Activated CD4-positive, CD25-positive, alpha-beta regulatory T cell treated with anti-CD3 and anti-CD28 coated beads, Interleukin-2, amount 50 U/mL, for 16 hours (primary cell): Measurements from ENCODE around the gene LDLRAP1.
"Not testable (repeated sequence)": the region's sequence is repeated elsewhere in the genome, so short reads cannot be mapped to it uniquely, and the experiment has no call there.

ENCODE experiments used
- DNase-seq: peaks from one replicate; pipeline ENCODE4 v3.0.0-alpha.2; 2020; ENCODE audit warnings: low read depth, low spot score

LDLRAP1 gene

DNA sequence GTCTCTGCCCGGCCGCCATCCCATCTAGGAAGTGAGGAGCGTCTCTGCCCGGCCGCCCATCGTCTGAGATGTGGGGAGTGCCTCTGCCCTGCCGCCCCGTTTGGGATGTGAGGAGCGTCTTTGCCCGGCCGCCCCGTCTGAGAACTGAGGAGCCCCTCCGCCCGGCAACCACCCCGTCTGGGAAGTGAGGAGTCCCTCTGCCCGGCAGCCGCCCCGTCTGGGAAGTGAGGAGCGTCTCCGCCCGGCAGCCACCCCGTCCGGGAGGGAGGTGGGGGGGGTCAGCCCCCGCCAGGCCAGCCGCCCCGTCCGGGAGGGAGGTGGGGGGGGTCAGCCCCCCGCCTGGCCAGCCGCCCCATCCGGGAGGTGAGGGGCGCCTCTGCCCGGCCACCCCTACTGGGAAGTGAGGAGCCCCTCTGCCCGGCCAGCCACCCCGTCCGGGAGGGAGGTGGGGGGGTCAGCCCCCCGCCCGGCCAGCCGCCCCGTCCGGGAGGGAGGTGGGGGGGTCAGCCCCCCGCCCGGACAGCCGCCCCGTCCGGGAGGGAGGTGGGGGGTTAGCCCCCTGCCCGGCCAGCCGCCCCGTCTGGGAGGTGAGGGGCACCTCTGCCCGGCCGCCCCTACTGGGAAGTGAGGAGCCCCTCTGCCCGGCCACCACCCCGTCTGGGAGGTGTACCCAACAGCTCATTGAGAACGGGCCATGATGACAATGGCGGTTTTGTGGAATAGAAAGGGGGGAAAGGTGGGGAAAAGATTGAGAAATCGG lies 60.6 kb downstream of the LDLRAP1 start:
- not testable (repeated sequence) for DNase-seq

DNA sequence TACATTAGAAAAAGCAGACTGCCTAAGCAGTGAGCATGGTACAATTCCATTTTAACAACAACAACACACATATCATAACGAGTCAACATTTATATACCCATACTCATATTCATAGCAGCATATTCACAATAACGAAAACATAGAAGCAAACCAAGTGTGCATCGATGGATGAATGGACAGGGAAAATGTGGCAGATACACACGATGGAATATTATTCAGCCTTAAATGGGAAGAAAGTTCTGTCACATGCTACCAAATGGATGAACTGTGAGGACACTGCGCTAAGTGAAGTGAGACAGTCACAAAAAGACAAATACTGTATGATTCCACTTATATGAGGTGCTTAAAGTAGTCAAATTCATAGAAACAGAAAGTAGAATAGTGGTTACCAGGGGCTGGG lies 63.7 kb downstream of the LDLRAP1 start:
- DNase-seq, result no peak

DNA sequence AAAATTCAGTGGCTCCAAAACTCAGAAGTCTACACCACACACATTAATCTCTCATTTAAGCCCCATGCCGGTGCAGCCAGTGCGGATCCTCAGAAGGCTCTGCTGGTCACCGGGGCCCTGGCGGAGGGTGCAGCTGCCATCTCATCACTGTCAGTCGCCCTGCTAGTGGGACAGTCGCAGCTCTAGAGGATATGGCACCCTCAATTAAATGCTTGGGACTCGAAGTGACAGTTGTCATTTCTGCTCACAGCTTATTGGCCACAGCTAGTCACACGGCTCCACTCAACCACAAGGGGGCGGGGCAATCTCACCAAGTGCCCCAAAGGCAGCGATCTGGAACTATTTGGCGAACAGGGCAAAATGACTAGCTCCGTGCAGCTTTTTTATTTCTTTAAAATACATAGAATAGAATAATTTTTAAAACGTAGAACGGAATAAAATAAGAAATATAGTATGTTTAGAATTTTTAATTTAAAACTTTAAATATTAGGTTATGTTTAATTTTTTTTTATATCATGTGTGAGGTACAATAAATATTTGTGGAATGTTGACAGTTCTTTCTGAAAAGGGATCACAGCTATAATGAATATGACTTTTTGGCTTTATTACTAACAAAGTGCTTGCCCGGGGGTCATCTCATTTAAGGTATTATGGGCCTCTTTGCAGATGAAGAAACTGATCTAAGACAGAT lies 65.2 kb downstream of the LDLRAP1 start:
- peak; percentile 78 for DNase-seq

DNA sequence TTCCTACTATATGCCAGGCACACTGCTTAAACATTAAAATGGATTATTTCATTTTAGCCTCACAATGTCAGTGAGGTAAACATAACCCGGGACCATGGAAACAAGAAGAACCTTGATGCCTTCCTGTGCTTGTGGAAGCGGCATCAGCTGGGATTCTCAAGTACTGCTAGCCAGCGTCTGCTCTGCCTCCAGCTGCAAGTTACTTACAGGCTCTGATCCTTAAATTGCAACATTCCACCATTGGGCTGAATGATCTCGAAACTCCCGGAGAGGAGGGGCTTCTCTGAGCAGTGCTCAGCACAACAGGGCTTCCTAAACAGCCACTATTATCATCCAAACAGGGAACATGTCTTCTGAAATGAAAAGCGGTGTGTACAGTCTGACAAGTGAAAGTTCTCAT lies 66.5 kb downstream of the LDLRAP1 start:
- DNase-seq, result no peak

GRCh38 chr1:25610822-25611630 lies 67.6 kb downstream of the LDLRAP1 start:
- DNase-seq, result no peak

DNA sequence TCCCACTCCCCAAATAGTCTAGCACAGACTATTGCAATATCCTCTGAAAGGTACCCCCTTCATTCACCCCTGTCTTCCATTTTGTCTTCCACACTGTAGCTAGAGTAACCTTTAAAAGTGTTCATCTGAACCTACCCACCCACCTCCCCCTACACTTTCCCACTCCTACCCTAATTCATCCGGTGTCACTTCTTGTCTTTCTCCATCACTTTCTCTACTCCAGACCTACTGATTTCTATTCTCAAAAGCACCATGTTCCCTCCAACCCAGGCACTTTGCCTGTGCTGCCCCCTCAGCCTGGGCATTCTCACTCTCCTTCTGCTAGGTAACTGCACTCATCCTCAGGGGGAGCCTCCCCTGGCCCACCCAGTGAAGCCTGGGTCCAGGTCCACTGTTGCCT lies 68.4 kb downstream of the LDLRAP1 start:
- no peak for DNase-seq

- no peak for DNase-seq
Measured at GRCh38 chr1:25612421-25612820, 69.0 kb downstream of the LDLRAP1 start.

- DNase-seq, result no peak
Measured at GRCh38 chr1:25613091-25613490, 69.7 kb downstream of the LDLRAP1 start.

DNA sequence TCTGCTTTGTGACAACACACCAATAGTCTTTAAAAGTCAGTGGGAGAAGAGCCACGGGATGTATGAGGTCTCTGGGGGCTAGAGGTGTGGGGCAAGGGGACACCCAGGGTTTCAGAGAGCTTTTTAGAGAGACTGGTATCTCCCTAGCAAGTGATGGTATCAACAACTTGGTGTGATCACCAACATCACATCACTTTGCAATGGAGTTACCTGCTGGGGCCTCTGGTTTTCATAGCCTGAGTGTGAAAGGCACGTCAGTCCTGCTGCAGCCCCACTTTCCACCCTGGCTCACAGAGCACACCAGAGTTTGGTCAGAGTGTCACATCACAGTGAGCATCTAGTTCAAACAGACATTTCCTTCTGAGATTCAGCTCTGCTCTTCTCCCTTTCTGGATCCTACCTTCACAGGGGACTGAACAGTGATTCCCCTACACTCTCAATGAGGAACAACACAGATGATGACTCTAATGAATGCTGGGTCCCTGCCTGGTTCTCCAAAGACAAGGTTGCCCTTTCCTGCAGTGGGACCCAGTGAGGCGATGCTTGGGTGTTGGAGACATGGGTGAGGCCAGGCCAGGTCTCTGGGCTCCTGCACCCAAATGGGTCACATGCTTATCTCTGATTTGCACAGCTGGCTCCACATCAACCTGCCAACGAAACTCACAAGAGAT lies 71.2 kb downstream of the LDLRAP1 start:
- no peak for DNase-seq

DNA sequence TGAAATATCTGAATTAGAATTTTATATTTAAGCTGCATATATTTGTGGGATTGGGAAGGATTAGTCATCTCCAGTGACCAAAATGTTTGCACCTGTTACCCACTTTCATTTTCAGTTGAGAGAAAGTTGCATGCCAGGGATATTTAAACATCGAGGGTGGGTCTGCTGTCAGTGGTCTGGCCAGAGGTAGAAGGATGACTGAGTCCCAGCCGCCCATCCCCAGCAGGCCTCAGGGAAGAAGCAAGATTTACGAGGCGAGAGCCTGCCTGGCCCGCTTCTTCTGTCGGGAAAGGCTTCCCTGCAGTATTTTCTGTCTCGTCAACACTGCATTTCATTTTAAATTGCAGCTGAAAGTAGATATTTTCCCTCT lies 71.8 kb downstream of the LDLRAP1 start:
- DNase-seq, result no peak

DNA sequence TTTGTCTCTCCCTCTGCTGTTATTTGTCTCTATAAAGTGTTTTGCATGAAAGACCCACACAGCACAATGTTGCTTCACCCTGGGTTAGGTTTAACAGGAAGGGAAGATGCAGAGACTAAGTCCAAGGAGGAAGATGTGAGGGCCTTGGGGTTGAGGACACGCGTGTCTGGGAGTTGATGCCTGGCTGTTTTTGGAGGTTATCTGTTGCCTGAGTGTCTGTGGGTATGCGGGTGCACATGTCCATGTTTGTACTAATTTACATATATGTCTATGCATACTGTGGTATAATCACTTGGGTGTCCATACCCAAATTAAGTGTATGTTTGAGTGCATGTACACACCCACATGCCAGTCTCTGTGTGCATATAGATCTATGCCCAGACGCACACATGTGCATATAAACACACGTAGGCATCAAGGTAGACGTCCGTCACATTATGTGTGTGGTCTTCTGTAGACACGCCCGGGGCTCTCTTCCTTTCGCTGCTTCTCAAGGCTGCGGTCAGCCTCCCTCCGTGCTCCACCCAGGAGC lies 72.2 kb downstream of the LDLRAP1 start:
- DNase-seq, result no peak

GRCh38 chr1:25616095-25616986 lies 72.9 kb downstream of the LDLRAP1 start, which contains the start of gene MAN1C1:
MAN1C1 (plus strand) TSS chr1:25616791; CDS start chr1:25617798, 1,007 bp downstream.
- peak; percentile 47 for DNase-seq

DNA sequence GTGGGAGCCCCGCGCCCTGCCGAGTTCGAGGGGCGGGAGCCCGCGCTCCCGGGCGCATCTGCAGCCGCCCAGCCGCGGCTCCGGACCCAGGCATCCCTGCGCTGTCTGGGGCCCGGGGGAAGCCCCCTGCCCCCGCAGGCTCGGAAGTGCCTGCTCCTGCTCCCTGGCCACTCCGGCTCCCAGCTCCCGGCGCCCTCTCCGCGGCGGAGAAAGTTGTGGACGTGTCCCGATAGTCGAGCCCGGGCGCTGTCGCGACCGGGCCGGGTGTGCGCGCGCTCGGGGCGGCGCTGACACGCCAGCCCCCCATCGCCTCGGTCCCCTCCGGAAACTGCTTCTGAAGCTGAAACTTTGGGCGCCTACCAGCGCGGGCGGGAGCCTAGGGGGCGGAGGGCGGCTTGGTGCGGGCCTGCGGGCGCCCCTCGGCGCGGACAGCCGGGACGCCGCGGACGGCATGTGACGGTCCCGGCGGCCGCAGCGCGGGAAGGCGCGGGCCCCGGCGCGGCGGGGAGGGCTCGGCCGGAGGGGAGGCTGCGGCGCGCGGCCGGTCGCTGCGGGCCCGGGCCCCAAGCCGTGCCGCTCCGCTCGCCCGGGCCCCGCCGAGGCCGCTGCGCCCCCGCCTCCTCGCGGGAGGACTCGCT lies 73.7 kb downstream of the LDLRAP1 start:
- DNase-seq, result no peak

GRCh38 chr1:25617625-25618432 lies 74.4 kb downstream of the LDLRAP1 start:
- DNase-seq, result no peak

DNA sequence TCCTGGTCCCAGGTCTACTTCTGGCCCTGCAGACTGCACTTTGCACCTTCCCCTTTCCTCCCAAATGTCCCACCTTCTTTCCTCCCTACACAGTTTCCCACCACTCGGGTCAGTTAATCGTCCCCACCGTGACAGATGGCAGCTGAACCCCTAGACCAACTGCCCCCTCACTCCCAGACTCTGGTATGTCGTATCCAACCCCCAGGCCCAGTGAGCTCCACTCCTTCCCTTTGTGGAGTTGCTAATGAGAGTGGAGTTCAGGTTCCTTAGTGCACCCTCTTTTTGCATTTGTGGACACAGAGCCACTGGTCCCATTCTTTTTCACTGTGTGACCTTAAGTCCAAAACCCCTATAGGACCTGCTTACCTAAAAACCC lies 75.0 kb downstream of the LDLRAP1 start:
- no peak for DNase-seq
